CD8-positive, alpha-beta memory T cell (primary cell): ENCODE data around the gene PDCD4. TPM values are rescaled to one million over a fixed set of nuclear protein-coding genes. Genes with fewer than 3 reads are reported as not detected.

Experiments used
- CTCF ChIA-PET: fragments of 350-600 bp; sonication (Branson Sonifier 250); formaldehyde crosslinking; loops from one replicate; lab custom pipeline; 2021; ENCODE audit warnings: antibody characterized with exemption; lab: Charles Lee
- POLR2A ChIA-PET: fragments of 350-600 bp; sonication (Branson Sonifier 250); formaldehyde crosslinking; loops from one replicate; lab custom pipeline; 2021; ENCODE audit warnings: antibody characterized with exemption; lab: Charles Lee
- DNase-seq, 5 donors: peaks; one replicate each; pipeline versions ENCODE4 v3.0.0 to v3.0.0-alpha.2; 2020 to 2022; ENCODE audit warnings: mixed read lengths in 1 of 5
- H3K27ac ChIP-seq: one replicate; pipeline ENCODE4 v1.7.0; 2013; ENCODE audit warnings: low read depth, mild to moderate bottlenecking, low read length, moderate library complexity
- H3K27me3 ChIP-seq: 2 replicates; pipeline ENCODE4 v1.7.0; 2013; ENCODE audit warnings: low read length, mild to moderate bottlenecking; ENCODE audit not compliant: insufficient read depth, poor library complexity, severe bottlenecking
- H3K36me3 ChIP-seq: 2 replicates; pipeline ENCODE4 v1.7.0; 2013; ENCODE audit warnings: mild to moderate bottlenecking, low read length, moderate library complexity; ENCODE audit not compliant: insufficient read depth
- H3K4me1 ChIP-seq: 2 replicates; pipeline ENCODE4 v1.7.0; 2013; ENCODE audit warnings: mild to moderate bottlenecking, low read length, moderate library complexity; ENCODE audit not compliant: insufficient read depth
- H3K4me3 ChIP-seq: 2 replicates; pipeline ENCODE4 v1.7.0; 2013; ENCODE audit warnings: mild to moderate bottlenecking, low read length
- H3K9me3 ChIP-seq: 2 replicates; pipeline ENCODE4 v1.7.0; 2013; ENCODE audit warnings: mild to moderate bottlenecking, low read length
- H3K27ac Mint-ChIP-seq, 8 donors: one replicate each; pipeline ENCODE4 v1.8.0; 2020 to 2021; ENCODE audit warnings: mixed read lengths in 8 of 8, mild to moderate bottlenecking in 6 of 8, inconsistent platforms in 3 of 8, moderate library complexity in 3 of 8
- H3K27me3 Mint-ChIP-seq, 2 donors: one replicate each; pipeline ENCODE4 v1.8.0; 2020 to 2021; ENCODE audit warnings: mixed read lengths in 2 of 2, mild to moderate bottlenecking in 1 of 2, moderate library complexity in 1 of 2
- H3K36me3 Mint-ChIP-seq, 3 donors: one replicate each; pipeline ENCODE4 v1.8.0; 2020 to 2021; ENCODE audit warnings: mixed read lengths in 3 of 3, inconsistent platforms in 1 of 3, mild to moderate bottlenecking in 1 of 3
- H3K4me1 Mint-ChIP-seq, 3 donors: one replicate each; pipeline ENCODE4 v1.8.0; 2020 to 2021; ENCODE audit warnings: mixed read lengths in 3 of 3, inconsistent platforms in 1 of 3, mild to moderate bottlenecking in 1 of 3
- H3K4me3 Mint-ChIP-seq, 7 donors: one replicate each; pipeline ENCODE4 v1.8.0; 2020 to 2021; ENCODE audit warnings: mixed read lengths in 7 of 7, mild to moderate bottlenecking in 6 of 7, moderate library complexity in 4 of 7, inconsistent platforms in 2 of 7
- H3K9me3 Mint-ChIP-seq, 5 donors: one replicate each; pipeline ENCODE4 v1.8.0; 2020 to 2022; ENCODE audit warnings: mixed read lengths in 5 of 5, mild to moderate bottlenecking in 3 of 5, moderate library complexity in 2 of 5, inconsistent platforms in 1 of 5
- polyA plus RNA-seq: library from polyadenylated mRNA; unstranded; fragments of 300-500 nt; fragmentation: Illumina TruSeq; gene quantifications from one replicate; pipeline ENCODE4 v1.2.3, GENCODE V29; 2021
- total RNA-seq, 2 experiments: library from RNA; stranded (reverse); gene quantifications; one replicate each; pipeline ENCODE4 v1.2.3, GENCODE V29; 2021

The PDCD4 gene
- total and polyA plus RNA-seq, 3 experiments from 2014 or later, result 88.4 to 540 (median 96.1) TPM

DNA sequence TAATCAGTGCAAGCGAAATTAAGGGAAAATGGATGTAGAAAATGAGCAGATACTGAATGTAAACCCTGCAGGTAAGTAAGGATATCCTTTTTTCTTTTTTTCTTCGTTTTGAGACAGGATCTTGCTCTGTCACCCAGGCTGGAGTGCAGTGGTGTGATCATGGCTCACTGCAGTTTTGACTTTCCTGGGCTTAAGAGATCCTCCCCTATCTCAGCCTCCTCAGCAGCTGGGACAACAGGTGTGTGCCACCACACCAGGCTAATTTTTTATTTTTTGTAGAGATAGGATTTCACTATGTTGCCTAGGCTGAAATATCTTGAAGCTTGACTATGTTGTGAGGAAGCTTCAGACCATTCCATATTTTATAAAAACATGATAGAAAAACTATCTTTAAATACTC is 4.3 kb downstream of the PDCD4 start:
- Histone ChIP-seq H3K27ac (no peak overlapping the region), H3K4me1 (peaks cover 53% of the 10 kb centered on the region), H3K27me3 (no peaks in the 10 kb centered on the region), H3K9me3 (no peaks in the 10 kb centered on the region), H3K36me3 (peaks cover 13% of the 10 kb centered on the region), H3K4me3 (no peak overlapping the region)
- no peak for DNase-seq
- POLR2A ChIA-PET, result interaction anchor here (0.5 to 1.9 kb wide), 5 partner anchors 15 to 73 kb away, joined by 3 to 8 read pairs (median 4); no protein-coding TSS in a partner anchor
- H3K27ac Mint-ChIP-seq, result peak overlapping the region in 7 of 8 donors; percentile 14 to 89 (median 69)
- H3K9me3 Mint-ChIP-seq, result no peaks in the 10 kb centered on the region
- peaks cover 0 to 75% (median 5%) of the 10 kb centered on the region in 3 donors for H3K36me3 Mint-ChIP-seq
- no peaks in the 10 kb centered on the region for H3K27me3 Mint-ChIP-seq
- peaks cover 58 to 75% (median 67%) of the 10 kb centered on the region in 3 donors for H3K4me1 Mint-ChIP-seq
- CTCF ChIA-PET, result interaction anchor here (1.0 to 2.3 kb wide), 4 partner anchors 41 to 130 kb away, joined by 3 to 6 read pairs (median 4); no protein-coding TSS in a partner anchor
- peak overlapping the region; percentile 33 to 71 (median 58) for H3K4me3 Mint-ChIP-seq

DNA sequence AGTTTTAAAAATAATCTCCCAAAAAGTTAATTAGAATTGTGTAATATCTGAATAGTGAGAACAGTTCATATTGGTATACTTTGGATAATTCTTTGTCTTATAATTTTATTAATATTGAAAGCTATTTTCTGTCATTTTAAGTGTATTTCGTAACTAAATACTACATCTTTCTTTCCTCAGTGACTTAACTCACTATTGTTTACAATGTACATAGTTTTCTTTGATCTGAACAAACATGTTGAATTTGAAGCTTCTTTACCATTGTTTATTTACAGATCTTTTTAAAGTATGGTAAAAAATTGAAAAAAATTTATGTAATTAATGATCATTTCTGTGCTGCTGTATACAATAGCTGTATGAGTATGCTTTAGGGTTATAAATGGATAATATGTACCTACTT is 5.1 kb downstream of the PDCD4 start:
- ChIA-PET CTCF (interaction anchor here (1.2 to 2.3 kb wide), 5 partner anchors 16 to 73 kb away, joined by 3 to 8 read pairs (median 6); no protein-coding TSS in a partner anchor), POLR2A (interaction anchor here (1.3 to 1.9 kb wide), 5 partner anchors 10 to 74 kb away, joined by 3 to 8 read pairs (median 5); no protein-coding TSS in a partner anchor)
- Mint-ChIP-seq H3K36me3 (peaks cover 6 to 75% (median 9%) of the 10 kb centered on the region in 3 donors), H3K27ac (peak overlapping the region in 6 of 8 donors; percentile 47 to 92 (median 72)), H3K27me3 (no peaks in the 10 kb centered on the region), H3K4me3 (peak overlapping the region in 6 of 7 donors; percentile 4 to 81 (median 31)), H3K4me1 (peaks cover 61 to 76% (median 69%) of the 10 kb centered on the region in 3 donors), H3K9me3 (no peaks in the 10 kb centered on the region)
- Histone ChIP-seq H3K36me3 (peaks cover 17% of the 10 kb centered on the region), H3K27ac (no peak overlapping the region), H3K4me1 (peaks cover 56% of the 10 kb centered on the region), H3K4me3 (no peak overlapping the region), H3K9me3 (no peaks in the 10 kb centered on the region), H3K27me3 (no peaks in the 10 kb centered on the region)
- no peak for DNase-seq

DNA sequence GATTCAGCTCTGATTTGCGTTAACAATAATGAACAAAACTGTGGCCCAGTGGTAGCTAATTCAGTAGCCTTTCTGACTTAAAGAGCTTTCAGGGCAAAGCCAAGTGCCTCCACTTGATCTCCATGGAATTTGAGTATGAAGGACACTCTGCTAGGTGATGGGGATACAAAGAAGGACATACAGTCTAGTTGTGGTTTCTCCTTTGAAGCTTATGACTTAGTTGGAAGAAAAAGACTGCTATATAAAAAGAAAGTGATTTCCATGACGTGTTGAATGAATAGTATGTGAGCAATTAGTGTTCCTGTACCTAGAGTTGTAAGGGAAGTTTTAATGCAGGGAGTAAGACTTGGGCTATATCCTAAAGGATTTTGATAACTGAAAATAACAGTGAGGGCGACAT is 8.3 kb downstream of the PDCD4 start:
- Histone ChIP-seq H3K4me1 (peaks cover 69% of the 10 kb centered on the region), H3K27me3 (no peaks in the 10 kb centered on the region), H3K9me3 (no peaks in the 10 kb centered on the region), H3K27ac (no peak overlapping the region), H3K36me3 (peaks cover 20% of the 10 kb centered on the region), H3K4me3 (no peak overlapping the region)
- H3K36me3 Mint-ChIP-seq, result peaks cover 12 to 84% (median 19%) of the 10 kb centered on the region in 3 donors
- no peaks in the 10 kb centered on the region for H3K27me3 Mint-ChIP-seq
- DNase-seq, result no peak
- H3K9me3 Mint-ChIP-seq, result no peaks in the 10 kb centered on the region
- peak overlapping the region in 6 of 7 donors; percentile 6 to 67 (median 28) for H3K4me3 Mint-ChIP-seq
- ChIA-PET POLR2A (no interaction called here), CTCF (interaction anchor here (0.7 to 2.2 kb wide), 3 partner anchors 14 to 76 kb away, joined by 3 to 9 read pairs (median 8); no protein-coding TSS in a partner anchor)
- H3K4me1 Mint-ChIP-seq, result peaks cover 76 to 95% (median 93%) of the 10 kb centered on the region in 3 donors
- peak overlapping the region; percentile 12 to 87 (median 47) for H3K27ac Mint-ChIP-seq

DNA sequence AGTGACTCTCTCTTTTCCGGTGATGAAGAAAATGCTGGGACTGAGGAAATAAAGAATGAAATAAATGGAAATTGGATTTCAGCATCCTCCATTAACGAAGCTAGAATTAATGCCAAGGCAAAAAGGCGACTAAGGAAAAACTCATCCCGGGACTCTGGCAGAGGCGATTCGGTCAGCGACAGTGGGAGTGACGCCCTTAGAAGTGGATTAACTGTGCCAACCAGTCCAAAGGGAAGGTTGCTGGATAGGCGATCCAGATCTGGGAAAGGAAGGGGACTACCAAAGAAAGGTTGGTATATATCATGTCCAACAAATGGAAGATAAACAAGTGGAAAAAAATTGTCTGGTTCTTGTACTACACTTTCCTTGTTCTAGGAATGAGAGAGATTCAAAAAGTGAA is 9.5 kb downstream of the PDCD4 start:
- H3K4me1 Mint-ChIP-seq, result peaks cover 76 to 94% (median 94%) of the 10 kb centered on the region in 3 donors
- H3K9me3 ChIP-seq, result no peaks in the 10 kb centered on the region
- H3K27ac ChIP-seq, result no peak overlapping the region
- ChIA-PET POLR2A (interaction anchor here (1.5 to 4.0 kb wide), 2 partner anchors 10 to 20 kb away, joined by 3 to 12 read pairs; partner anchors contain the start of gene PDCD4), CTCF (interaction anchor here (2.2 kb wide), 1 partner anchor 13 kb away, joined by 9 read pairs; no protein-coding TSS in a partner anchor)
- H3K36me3 ChIP-seq, result peaks cover 30% of the 10 kb centered on the region
- H3K27me3 ChIP-seq, result no peaks in the 10 kb centered on the region
- H3K27ac Mint-ChIP-seq, result peak overlapping the region in 7 of 8 donors; percentile 55 to 87 (median 79)
- peaks cover 15 to 83% (median 23%) of the 10 kb centered on the region in 3 donors for H3K36me3 Mint-ChIP-seq
- peaks cover 68% of the 10 kb centered on the region for H3K4me1 ChIP-seq
- H3K4me3 Mint-ChIP-seq, result peak overlapping the region; percentile 29 to 74 (median 61)
- H3K27me3 Mint-ChIP-seq, result no peaks in the 10 kb centered on the region
- H3K4me3 ChIP-seq, result no peak overlapping the region
- DNase-seq, result no peak
- H3K9me3 Mint-ChIP-seq, result no peaks in the 10 kb centered on the region

DNA sequence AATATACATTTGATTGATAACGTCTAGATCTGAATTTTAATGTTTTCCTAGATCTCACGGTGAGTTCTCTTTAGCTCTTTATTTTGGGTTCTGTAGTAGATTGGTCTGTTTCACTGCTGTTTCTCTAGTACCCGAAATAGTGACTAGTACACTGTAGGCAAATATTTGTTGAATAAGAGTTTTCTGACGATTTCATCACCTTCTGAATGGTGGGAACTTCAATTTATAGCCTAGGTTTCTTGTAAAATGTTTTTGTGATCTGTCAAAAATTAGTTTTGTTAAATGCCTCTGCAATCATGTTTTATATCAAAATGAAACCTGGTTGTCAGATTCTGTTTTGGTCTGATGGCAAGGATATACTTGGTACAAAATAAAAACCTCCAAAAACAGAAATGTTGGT is 10.2 kb downstream of the PDCD4 start:
- POLR2A ChIA-PET, result interaction anchor here (1.3 to 4.0 kb wide), 3 partner anchors 10 to 21 kb away, joined by 3 to 12 read pairs (median 3); partner anchors contain the start of gene PDCD4
- H3K4me3 Mint-ChIP-seq, result peak overlapping the region; percentile 29 to 88 (median 63)
- peaks cover 31% of the 10 kb centered on the region for H3K36me3 ChIP-seq

DNA sequence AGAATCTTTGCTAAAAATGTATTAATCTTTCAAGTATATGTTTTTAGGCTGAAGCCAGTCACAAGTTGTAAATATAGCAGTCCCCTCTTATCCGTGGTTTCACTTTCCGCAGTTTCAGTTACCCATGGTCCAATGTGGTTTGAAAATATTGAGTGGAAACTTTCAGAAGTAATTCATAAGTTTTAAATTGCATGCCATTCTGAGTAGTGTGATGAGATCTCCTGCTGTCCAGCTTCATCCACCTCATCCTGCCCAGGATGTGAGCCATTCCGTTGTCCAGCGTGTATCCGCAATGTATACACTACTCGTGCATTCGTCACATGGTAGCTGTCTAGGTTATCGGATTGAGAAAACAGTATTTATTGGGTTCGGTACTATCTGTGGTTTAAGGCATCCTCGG is 12.2 kb downstream of the PDCD4 start:
- Histone ChIP-seq H3K9me3 (no peaks in the 10 kb centered on the region), H3K27me3 (no peaks in the 10 kb centered on the region), H3K4me1 (peaks cover 66% of the 10 kb centered on the region), H3K27ac (no peak overlapping the region), H3K36me3 (peaks cover 18% of the 10 kb centered on the region), H3K4me3 (peak overlapping the region; percentile 36)
- DNase-seq, result no peak
- Mint-ChIP-seq H3K27me3 (no peaks in the 10 kb centered on the region), H3K9me3 (no peaks in the 10 kb centered on the region), H3K4me3 (peak overlapping the region; percentile 79 to 89 (median 86)), H3K4me1 (peaks cover 71 to 88% (median 86%) of the 10 kb centered on the region in 3 donors), H3K36me3 (peaks cover 16 to 78% (median 25%) of the 10 kb centered on the region in 3 donors), H3K27ac (peak overlapping the region; percentile 81 to 95 (median 90))
- ChIA-PET CTCF (interaction anchor here (0.8 to 1.3 kb wide), 2 partner anchors 80 to 134 kb away, joined by 3 to 6 read pairs; no protein-coding TSS in a partner anchor), POLR2A (interaction anchor here (1.2 to 4.0 kb wide), 2 partner anchors 11 to 12 kb away, joined by 4 to 12 read pairs; partner anchors contain the start of gene PDCD4)

More for the DNA sequence above, 10.2 kb downstream of the PDCD4 start:
- H3K36me3 Mint-ChIP-seq, result peaks cover 16 to 82% (median 24%) of the 10 kb centered on the region in 3 donors
- Histone ChIP-seq H3K9me3 (no peaks in the 10 kb centered on the region), H3K27ac (no peak overlapping the region), H3K4me1 (peaks cover 68% of the 10 kb centered on the region), H3K27me3 (no peaks in the 10 kb centered on the region), H3K4me3 (no peak overlapping the region)
- peaks cover 77 to 94% (median 93%) of the 10 kb centered on the region in 3 donors for H3K4me1 Mint-ChIP-seq
- no peaks in the 10 kb centered on the region for H3K27me3 Mint-ChIP-seq
- CTCF ChIA-PET, result no interaction called here
- no peak for DNase-seq
- H3K9me3 Mint-ChIP-seq, result no peaks in the 10 kb centered on the region
- peak overlapping the region in 7 of 8 donors; percentile 61 to 87 (median 74) for H3K27ac Mint-ChIP-seq

DNA sequence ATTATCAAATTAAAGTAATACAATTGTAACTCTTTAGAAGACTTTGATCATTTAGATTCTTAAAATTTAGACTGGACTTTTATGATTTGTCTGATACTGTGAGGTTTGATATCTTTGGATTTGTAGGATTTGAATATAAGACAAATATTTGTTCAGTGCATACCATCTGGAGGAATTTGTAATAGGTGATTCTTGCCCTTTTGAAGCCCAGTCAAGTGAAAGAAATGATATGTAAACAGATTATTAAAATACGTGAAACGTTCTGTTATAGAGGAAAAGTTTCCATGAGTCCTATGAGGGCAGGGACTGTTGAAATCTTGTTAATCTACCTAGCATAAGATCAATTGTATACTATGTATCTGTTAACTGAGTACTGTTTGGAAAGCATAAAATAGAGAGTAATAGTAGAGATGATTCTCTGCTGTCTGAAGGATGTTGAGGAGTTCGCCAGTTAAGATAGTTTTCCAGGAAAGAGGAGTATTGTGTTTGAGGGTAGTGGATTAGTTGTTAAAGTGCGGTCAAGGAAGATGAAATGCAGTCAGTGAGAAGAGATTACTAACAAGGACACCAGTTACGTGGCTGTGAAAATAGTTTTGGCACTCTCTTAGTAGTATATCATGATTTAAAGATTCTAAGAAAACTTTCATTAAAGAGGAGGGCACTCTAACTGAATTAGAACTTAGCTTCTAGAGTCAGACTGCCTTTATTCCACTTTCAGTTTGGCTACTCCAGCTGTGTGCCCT is 14.4 kb downstream of the PDCD4 start:
- no peak overlapping the region for H3K4me3 ChIP-seq
- H3K9me3 ChIP-seq, result no peaks in the 10 kb centered on the region
- CTCF ChIA-PET, result interaction anchor here (1.5 kb wide), 1 partner anchor 13 kb away, joined by 5 read pairs; no protein-coding TSS in a partner anchor
- Mint-ChIP-seq H3K36me3 (peaks cover 21 to 78% (median 29%) of the 10 kb centered on the region in 3 donors), H3K9me3 (no peaks in the 10 kb centered on the region), H3K27ac (peak overlapping the region; percentile 0 to 93 (median 67)), H3K27me3 (no peaks in the 10 kb centered on the region), H3K4me3 (peak overlapping the region; percentile 4 to 63 (median 37)), H3K4me1 (peaks cover 67 to 86% (median 79%) of the 10 kb centered on the region in 3 donors)
- peaks cover 59% of the 10 kb centered on the region for H3K4me1 ChIP-seq
- no peak overlapping the region for H3K27ac ChIP-seq
- POLR2A ChIA-PET, result interaction anchor here (0.9 to 1.8 kb wide), 3 partner anchors 9 to 15 kb away, joined by 3 to 8 read pairs (median 6); no protein-coding TSS in a partner anchor
- no peak for DNase-seq
- H3K36me3 ChIP-seq, result peaks cover 26% of the 10 kb centered on the region
- H3K27me3 ChIP-seq, result no peaks in the 10 kb centered on the region
